Skeletal muscle satellite cell (primary cell): ENCODE measurements around the gene LSM12.
"Not testable (repeated sequence)": the region's sequence is repeated elsewhere in the genome, so short reads cannot be mapped to it uniquely, and the experiment has no call there.

Experiments used
- H3K27me3 ChIP-seq: 2 replicates; pipeline ENCODE4 v1.7.0; 2013; ENCODE audit warnings: low read length; ENCODE audit not compliant: control insufficient read depth, insufficient read depth
- H3K36me3 ChIP-seq: 2 replicates; pipeline ENCODE4 v1.7.0; 2013; ENCODE audit warnings: mild to moderate bottlenecking, control low read depth, low read length; ENCODE audit not compliant: insufficient read depth
- H3K4me1 ChIP-seq: 2 replicates; pipeline ENCODE4 v1.7.0; 2013; ENCODE audit warnings: low read length; ENCODE audit not compliant: control insufficient read depth, insufficient read depth
- H3K4me2 ChIP-seq: 2 replicates; pipeline ENCODE4 v1.7.0; 2013; ENCODE audit warnings: mild to moderate bottlenecking, low read length
- H3K4me3 ChIP-seq: 2 replicates; pipeline ENCODE4 v1.7.0; 2013; ENCODE audit warnings: low read length
- H3K9ac ChIP-seq: 2 replicates; pipeline ENCODE4 v1.7.0; 2013; ENCODE audit warnings: mild to moderate bottlenecking, low read depth, low read length, moderate library complexity
- H3K9me3 ChIP-seq: replicated peaks from 2 replicates; pipeline ENCODE4 v1.7.0; 2013; ENCODE audit warnings: mild to moderate bottlenecking, control low read depth, low read length

Gene LSM12

GRCh38 chr17:44049294-44050060 lies 17.0 kb downstream of the LSM12 start:
- no peak overlapping the region for H3K4me3 ChIP-seq
- peaks cover 53% of the 10 kb centered on the region for H3K36me3 ChIP-seq
- H3K9ac ChIP-seq, result no peak overlapping the region
- no peaks in the 10 kb centered on the region for H3K27me3 ChIP-seq
- no peak overlapping the region for H3K4me2 ChIP-seq
- no peaks in the 10 kb centered on the region for H3K9me3 ChIP-seq
- H3K4me1 ChIP-seq, result peaks cover 10% of the 10 kb centered on the region

- Histone ChIP-seq H3K36me3 (peaks cover 42% of the 10 kb centered on the region), H3K4me1 (peaks cover 26% of the 10 kb centered on the region)
- H3K4me3 ChIP-seq, H3K9me3 ChIP-seq, H3K4me2 ChIP-seq, H3K9ac ChIP-seq, H3K27me3 ChIP-seq: not testable (repeated sequence)
Observed at GRCh38 chr17:44046893-44047292, 19.6 kb downstream of the LSM12 start.

GRCh38 chr17:44045486-44045885 lies 21.0 kb downstream of the LSM12 start:
- H3K9me3 ChIP-seq, result no peaks in the 10 kb centered on the region
- no peak overlapping the region for H3K9ac ChIP-seq
- no peaks in the 10 kb centered on the region for H3K27me3 ChIP-seq
- H3K4me1 ChIP-seq, result peaks cover 26% of the 10 kb centered on the region
- no peak overlapping the region for H3K4me3 ChIP-seq
- no peak overlapping the region for H3K4me2 ChIP-seq
- H3K36me3 ChIP-seq, result peaks cover 28% of the 10 kb centered on the region

- peaks cover 28% of the 10 kb centered on the region for H3K36me3 ChIP-seq
- H3K4me3 ChIP-seq, result no peak overlapping the region
- peak overlapping the region; percentile 37 for H3K4me2 ChIP-seq
- no peaks in the 10 kb centered on the region for H3K27me3 ChIP-seq
- peak overlapping the region; percentile 1 for H3K9ac ChIP-seq
- H3K4me1 ChIP-seq, result peaks cover 30% of the 10 kb centered on the region
- H3K9me3 ChIP-seq, result no peaks in the 10 kb centered on the region
Observed at GRCh38 chr17:44044071-44044470, 22.4 kb downstream of the LSM12 start.

GRCh38 chr17:44043272-44043696 lies 23.2 kb downstream of the LSM12 start:
- no peaks in the 10 kb centered on the region for H3K9me3 ChIP-seq
- peak overlapping the region; percentile 1 for H3K9ac ChIP-seq
- no peak overlapping the region for H3K4me3 ChIP-seq
- H3K4me2 ChIP-seq, result peak overlapping the region; percentile 37
- peaks cover 30% of the 10 kb centered on the region for H3K4me1 ChIP-seq
- H3K36me3 ChIP-seq, result peaks cover 28% of the 10 kb centered on the region
- H3K27me3 ChIP-seq, result no peaks in the 10 kb centered on the region

- H3K4me3 ChIP-seq, result no peak overlapping the region
- peaks cover 23% of the 10 kb centered on the region for H3K4me1 ChIP-seq
- H3K4me2 ChIP-seq, result no peak overlapping the region
- no peaks in the 10 kb centered on the region for H3K27me3 ChIP-seq
- peaks cover 38% of the 10 kb centered on the region for H3K36me3 ChIP-seq
- no peaks in the 10 kb centered on the region for H3K9me3 ChIP-seq
- no peak overlapping the region for H3K9ac ChIP-seq
Observed at GRCh38 chr17:44039829-44040635, 26.4 kb downstream of the LSM12 start.

GRCh38 chr17:44038604-44039011 lies 27.9 kb downstream of the LSM12 start:
- Histone ChIP-seq H3K27me3 (no peaks in the 10 kb centered on the region), H3K4me2 (no peak overlapping the region), H3K9me3 (no peaks in the 10 kb centered on the region), H3K4me3 (no peak overlapping the region), H3K4me1 (peaks cover 11% of the 10 kb centered on the region), H3K36me3 (peaks cover 46% of the 10 kb centered on the region), H3K9ac (no peak overlapping the region)

- no peak overlapping the region for H3K9ac ChIP-seq
- H3K36me3 ChIP-seq, result peaks cover 49% of the 10 kb centered on the region
- no peaks in the 10 kb centered on the region for H3K9me3 ChIP-seq
- no peak overlapping the region for H3K4me3 ChIP-seq
- no peak overlapping the region for H3K4me2 ChIP-seq
- peaks cover 4% of the 10 kb centered on the region for H3K4me1 ChIP-seq
- H3K27me3 ChIP-seq, result no peaks in the 10 kb centered on the region
Observed at GRCh38 chr17:44037471-44037870, 29.0 kb downstream of the LSM12 start.

GRCh38 chr17:44034688-44035087 lies 31.8 kb downstream of the LSM12 start:
- H3K36me3 ChIP-seq, result peaks cover 60% of the 10 kb centered on the region
- not testable (repeated sequence) for H3K4me1 ChIP-seq, H3K4me3 ChIP-seq, H3K4me2 ChIP-seq, H3K9me3 ChIP-seq, H3K9ac ChIP-seq, H3K27me3 ChIP-seq

GRCh38 chr17:44033861-44034408 lies 32.5 kb downstream of the LSM12 start:
- H3K9me3 ChIP-seq, result no peaks in the 10 kb centered on the region
- H3K36me3 ChIP-seq, result peaks cover 64% of the 10 kb centered on the region
- no peaks in the 10 kb centered on the region for H3K27me3 ChIP-seq
- H3K4me1 ChIP-seq, result no peaks in the 10 kb centered on the region
- no peak overlapping the region for H3K9ac ChIP-seq
- no peak overlapping the region for H3K4me3 ChIP-seq
- no peak overlapping the region for H3K4me2 ChIP-seq

GRCh38 chr17:44030482-44030881 lies 36.0 kb downstream of the LSM12 start:
- Histone ChIP-seq H3K4me2 (no peak overlapping the region), H3K4me3 (no peak overlapping the region), H3K27me3 (no peaks in the 10 kb centered on the region), H3K9me3 (no peaks in the 10 kb centered on the region), H3K36me3 (peaks cover 41% of the 10 kb centered on the region), H3K9ac (no peak overlapping the region), H3K4me1 (no peaks in the 10 kb centered on the region)
